Adrenal gland (tissue), 12 donors: ENCODE results near the gene RYR3. TPM values are rescaled to one million over a fixed set of nuclear protein-coding genes. Genes with fewer than 3 reads are reported as not detected.

Source experiments
- DNase-seq, 7 donors: peaks; one replicate each; pipeline ENCODE4 v3.0.0-alpha.2; 2019 to 2020
- H3K27ac ChIP-seq, 5 donors: fragments of 200-600 bp; sonication (generic) in 4 of 5; 1 replicate in 3 of 5; 2 replicates in 2 of 5; pipeline versions ENCODE4 v1.5.1 to v1.8.0; 2016 to 2020; ENCODE audit warnings: mild to moderate bottlenecking in 1 of 5
- H3K27me3 ChIP-seq: fragments of 200-600 bp; 2 replicates; pipeline ENCODE4 v1.8.0; 2021
- H3K36me3 ChIP-seq, 2 donors: fragments of 200-600 bp; replicated peaks in 1 of 2; 1 replicate in 1 of 2; 2 replicates in 1 of 2; pipeline versions ENCODE4 v1.5.1 to v1.8.0; 2018 to 2022
- H3K4me1 ChIP-seq, 2 donors: fragments of 200-600 bp; replicated peaks in 1 of 2; 1 replicate in 1 of 2; 2 replicates in 1 of 2; pipeline versions ENCODE4 v1.5.1 to v1.8.0; 2018 to 2021
- H3K4me3 ChIP-seq, 4 donors: fragments of 200-600 bp; sonication (generic) in 3 of 4; one replicate each; pipeline ENCODE4 v1.5.1; 2016 to 2018
- H3K9me3 ChIP-seq, 3 donors: fragments of 200-600 bp; sonication (generic) in 1 of 3; replicated peaks in 1 of 3; 1 replicate in 2 of 3; 2 replicates in 1 of 3; pipeline versions ENCODE4 v1.5.1 to v1.8.0; 2016 to 2021
- CTCF ChIP-seq, 6 experiments: fragments of 450-650 bp in 4 of 6; fragments of 200-600 bp in 2 of 6; sonication (generic) in 1 of 6; IDR thresholded peaks; 1 replicate in 5 of 6; 2 replicates in 1 of 6; pipeline versions ENCODE4 v1.5.1 to v1.8.0; 2016 to 2021; ENCODE audit warnings: antibody characterized with exemption in 6 of 6, mild to moderate bottlenecking in 2 of 6, moderate library complexity in 1 of 6
- POLR2A ChIP-seq, 2 donors: fragments of 450-650 bp; IDR thresholded peaks; one replicate each; pipeline ENCODE4 v1.6.1; 2017; ENCODE audit warnings: antibody characterized with exemption in 2 of 2, mild to moderate bottlenecking in 2 of 2, moderate library complexity in 1 of 2
- WGBS, 4 donors: extraction: QIAGEN DNeasy Blood & Tissue Kit in 2 of 4; methylation state at CpG; one replicate each; pipeline versions ENCODE4 v1.1.5 to v1.1.7; 2013 to 2017; 5-methylcytosine and 5-hydroxymethylcytosine counted together
- intact Hi-C, 2 donors: fragments of 100-400 bp; cut with DNase I; formaldehyde crosslinking; loops; one replicate each; pipeline versions ENCODE4 v1.14.1 to v1.15.0; 2022 to 2023
- polyA plus RNA-seq, 3 donors: library from polyadenylated mRNA; stranded (reverse); fragments of 200-250 nt in 2 of 3; fragments of 350-450 nt in 1 of 3; fragmentation: Illumina TruSeq in 1 of 3; extraction: RNeasy Lipid Tissue Mini Kit (QIAGEN cat#74804) in 1 of 3; gene quantifications; one replicate each; pipeline ENCODE4 v1.2.3, GENCODE V29; 2013 to 2014
- total RNA-seq, 9 donors: library from RNA; depleted of rRNA in 4 of 9; stranded (reverse); fragments of >200 nt in 4 of 9; fragments of 120-200 nt in 1 of 9; fragmentation: NEBNext Ultra II Directional in 1 of 9; extraction: Animal tissue kit (Norgen Biotek cat#: 25700) in 1 of 9; gene quantifications; one replicate each; pipeline versions ENCODE4 v1.1.0 to v1.2.4, GENCODE V29; 2013 to 2023
- donor health status: healthy with polysubstance abuse.
- donor health status: Bipolar disorder and iron deficiency.
- donor health status: DM: yes; HTN: yes; CAD: no.
- donor health status: DM: no; HTN: no; CAD: no.
- donor health status: DM: no; HTN: no; CAD: no.
- donor health status: DM: yes; HTN: yes; CAD: no.

RYR3 gene
- total and polyA plus RNA-seq, 12 donors = 0.32 to 60.7 (median 3.4) TPM

GRCh38 chr15:33894193-33894592, 583.4 kb downstream of the RYR3 start:
- TF ChIP-seq CTCF (IDR thresholded peaks at IDR 0.05) (no peak), POLR2A (IDR thresholded peaks at IDR 0.05) (no peak)
- Histone ChIP-seq H3K36me3 (no peaks in the 10 kb centered on the region), H3K9me3 (no peaks in the 10 kb centered on the region), H3K4me3 (no peak overlapping the region), H3K4me1 (peaks cover 6 to 10% of the 10 kb centered on the region in 2 donors), H3K27me3 (no peaks in the 10 kb centered on the region), H3K27ac (no peak overlapping the region)
- WGBS, 4 donors = 76 to 90% (median 86%) methylated on average over 6 of the region's 6 CpGs
- intact Hi-C loops = no loop called here
- DNase-seq = no peak

GRCh38 chr15:33902043-33902442, 591.3 kb downstream of the RYR3 start:
- no peaks in the 10 kb centered on the region for H3K27me3 ChIP-seq

GRCh38 chr15:33903661-33904060, 592.9 kb downstream of the RYR3 start:
- 92 to 95% (median 95%) methylated on average over 2 of the region's 2 CpGs for WGBS, 4 donors
- no peaks in the 10 kb centered on the region for H3K27me3 ChIP-seq
- H3K4me1 ChIP-seq = peaks cover 8 to 9% of the 10 kb centered on the region in 2 donors
- no peak overlapping the region for H3K27ac ChIP-seq
- no peak for DNase-seq
- no peaks in the 10 kb centered on the region for H3K9me3 ChIP-seq
- H3K36me3 ChIP-seq = no peaks in the 10 kb centered on the region
- TF ChIP-seq CTCF (IDR thresholded peaks at IDR 0.05) (no peak), POLR2A (IDR thresholded peaks at IDR 0.05) (no peak)
- intact Hi-C loops = no loop called here
- H3K4me3 ChIP-seq = no peak overlapping the region

More at GRCh38 chr15:33902043-33902442, 591.3 kb downstream of the RYR3 start:
- TF ChIP-seq CTCF (IDR thresholded peaks at IDR 0.05) (no peak), POLR2A (IDR thresholded peaks at IDR 0.05) (no peak)
- peaks cover 12 to 14% of the 10 kb centered on the region in 2 donors for H3K4me1 ChIP-seq
- WGBS, 4 donors = 0% methylated on average over 1 of the region's 1 CpG
- H3K4me3 ChIP-seq = no peak overlapping the region
- H3K9me3 ChIP-seq = no peaks in the 10 kb centered on the region
- intact Hi-C loops = no loop called here
- H3K36me3 ChIP-seq = no peaks in the 10 kb centered on the region
- H3K27ac ChIP-seq = no peak overlapping the region
- DNase-seq = no peak

- Histone ChIP-seq H3K4me1 (peaks cover 0 to 18% of the 10 kb centered on the region in 2 donors), H3K36me3 (no peaks in the 10 kb centered on the region), H3K27me3 (no peaks in the 10 kb centered on the region), H3K9me3 (no peaks in the 10 kb centered on the region), H3K27ac (no peak overlapping the region), H3K4me3 (no peak overlapping the region)
- DNase-seq = no peak
- TF ChIP-seq POLR2A (IDR thresholded peaks at IDR 0.05) = no peak
- TF ChIP-seq CTCF (IDR thresholded peaks at IDR 0.05) = no peak
- intact Hi-C loops = no loop called here
Observed at GRCh38 chr15:33907326-33907725, 596.6 kb downstream of the RYR3 start.
